Glutamatergic neuron (in vitro differentiated cells): Measurements from ENCODE around the gene GSAP. TPM values are rescaled to one million over a fixed set of nuclear protein-coding genes. Genes with fewer than 3 reads are reported as not detected.

Experiments
- DNase-seq: peaks from one replicate; pipeline ENCODE4 v3.0.0; 2022
- H3K27ac Mint-ChIP-seq: one replicate; pipeline ENCODE4 v1.8.0; 2020; ENCODE audit warnings: mild to moderate bottlenecking, mixed read lengths, inconsistent platforms; ENCODE audit not compliant: unreplicated experiment
- H3K27me3 Mint-ChIP-seq: one replicate; pipeline ENCODE4 v1.8.0; 2020; ENCODE audit warnings: mild to moderate bottlenecking, moderate library complexity, mixed read lengths, inconsistent platforms; ENCODE audit not compliant: unreplicated experiment
- H3K36me3 Mint-ChIP-seq: one replicate; pipeline ENCODE4 v1.8.0; 2020; ENCODE audit warnings: mild to moderate bottlenecking, mixed read lengths, inconsistent platforms; ENCODE audit not compliant: unreplicated experiment
- H3K4me1 Mint-ChIP-seq: one replicate; pipeline ENCODE4 v1.8.0; 2020; ENCODE audit warnings: mild to moderate bottlenecking, low read depth, mixed read lengths, inconsistent platforms; ENCODE audit not compliant: unreplicated experiment
- H3K4me3 Mint-ChIP-seq: one replicate; pipeline ENCODE4 v1.8.0; 2020; ENCODE audit warnings: mild to moderate bottlenecking, mixed read lengths, inconsistent platforms; ENCODE audit not compliant: unreplicated experiment
- H3K9me3 Mint-ChIP-seq: one replicate; pipeline ENCODE4 v1.8.0; 2020; ENCODE audit warnings: mild to moderate bottlenecking, moderate library complexity, mixed read lengths, inconsistent platforms; ENCODE audit not compliant: unreplicated experiment
- total RNA-seq: library from RNA; stranded (reverse); fragmentation: NEBNext Ultra II Directional; extraction: Animal tissue kit (Norgen Biotek cat#: 25700); gene quantifications from one replicate; pipeline ENCODE4 v1.2.1, GENCODE V29; 2021; ENCODE audit not compliant: unreplicated experiment
- TF ChIP-seq, protein P1 (sequence below): fragments of 200-600 bp; sonication (generic); IDR thresholded peaks from one replicate; pipeline ENCODE4 v1.5.0; 2021; ENCODE audit not compliant: partially characterized antibody, unreplicated experiment

The GSAP gene
- total RNA-seq, 1 donor from 2014 or later = 0.76 TPM

- Mint-ChIP-seq H3K27me3 (peaks cover 1% of the 10 kb centered on the region), H3K9me3 (no peaks in the 10 kb centered on the region), H3K4me1 (no peaks in the 10 kb centered on the region), H3K27ac (no peak overlapping the region), H3K36me3 (no peaks in the 10 kb centered on the region), H3K4me3 (no peak overlapping the region)
- no peak for DNase-seq
- TF ChIP-seq, protein P1, sequence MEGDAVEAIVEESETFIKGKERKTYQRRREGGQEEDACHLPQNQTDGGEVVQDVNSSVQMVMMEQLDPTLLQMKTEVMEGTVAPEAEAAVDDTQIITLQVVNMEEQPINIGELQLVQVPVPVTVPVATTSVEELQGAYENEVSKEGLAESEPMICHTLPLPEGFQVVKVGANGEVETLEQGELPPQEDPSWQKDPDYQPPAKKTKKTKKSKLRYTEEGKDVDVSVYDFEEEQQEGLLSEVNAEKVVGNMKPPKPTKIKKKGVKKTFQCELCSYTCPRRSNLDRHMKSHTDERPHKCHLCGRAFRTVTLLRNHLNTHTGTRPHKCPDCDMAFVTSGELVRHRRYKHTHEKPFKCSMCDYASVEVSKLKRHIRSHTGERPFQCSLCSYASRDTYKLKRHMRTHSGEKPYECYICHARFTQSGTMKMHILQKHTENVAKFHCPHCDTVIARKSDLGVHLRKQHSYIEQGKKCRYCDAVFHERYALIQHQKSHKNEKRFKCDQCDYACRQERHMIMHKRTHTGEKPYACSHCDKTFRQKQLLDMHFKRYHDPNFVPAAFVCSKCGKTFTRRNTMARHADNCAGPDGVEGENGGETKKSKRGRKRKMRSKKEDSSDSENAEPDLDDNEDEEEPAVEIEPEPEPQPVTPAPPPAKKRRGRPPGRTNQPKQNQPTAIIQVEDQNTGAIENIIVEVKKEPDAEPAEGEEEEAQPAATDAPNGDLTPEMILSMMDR = no peak
Measured at GRCh38 chr7:77441046-77441445, 24.9 kb upstream of the GSAP start.

DNA sequence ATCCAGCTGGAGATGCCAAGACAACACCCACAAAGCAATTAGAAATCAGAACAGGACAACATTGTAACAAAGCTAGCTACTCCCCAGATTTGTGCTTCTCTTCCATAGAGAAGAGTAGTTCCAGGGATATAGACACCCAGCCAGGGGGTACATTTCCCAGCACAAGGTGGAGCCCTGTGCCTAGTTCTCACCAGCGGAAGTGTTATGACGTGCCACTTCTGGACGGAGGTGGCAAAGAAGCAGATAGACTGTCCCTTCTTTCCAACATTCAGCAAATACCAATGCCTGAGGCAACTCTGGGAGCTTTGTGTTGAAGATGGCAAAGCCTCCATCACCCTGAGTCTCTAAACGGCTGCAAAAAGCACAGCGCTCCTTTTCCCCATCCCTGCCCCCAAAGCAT, 23.4 kb upstream of the GSAP start:
- H3K4me1 Mint-ChIP-seq = no peaks in the 10 kb centered on the region
- H3K4me3 Mint-ChIP-seq = no peak overlapping the region
- no peaks in the 10 kb centered on the region for H3K36me3 Mint-ChIP-seq
- H3K27ac Mint-ChIP-seq = no peak overlapping the region
- no peaks in the 10 kb centered on the region for H3K9me3 Mint-ChIP-seq
- peaks cover 1% of the 10 kb centered on the region for H3K27me3 Mint-ChIP-seq
- TF ChIP-seq, protein P1 = no peak
- no peak for DNase-seq

- no peak for DNase-seq
Measured at GRCh38 chr7:77438131-77438530, 22.0 kb upstream of the GSAP start.

GRCh38 chr7:77434570-77435275, 18.6 kb upstream of the GSAP start:
- TF ChIP-seq, protein P1 = no peak
- no peaks in the 10 kb centered on the region for H3K9me3 Mint-ChIP-seq
- peaks cover 2% of the 10 kb centered on the region for H3K4me1 Mint-ChIP-seq
- H3K4me3 Mint-ChIP-seq = no peak overlapping the region
- no peaks in the 10 kb centered on the region for H3K36me3 Mint-ChIP-seq
- DNase-seq = no peak
- no peaks in the 10 kb centered on the region for H3K27me3 Mint-ChIP-seq
- no peak overlapping the region for H3K27ac Mint-ChIP-seq

More at GRCh38 chr7:77438131-77438530, 22.0 kb upstream of the GSAP start:
- no peak overlapping the region for H3K27ac Mint-ChIP-seq
- H3K36me3 Mint-ChIP-seq = no peaks in the 10 kb centered on the region
- no peaks in the 10 kb centered on the region for H3K4me1 Mint-ChIP-seq
- TF ChIP-seq, protein P1 = no peak
- no peak overlapping the region for H3K4me3 Mint-ChIP-seq
- H3K9me3 Mint-ChIP-seq = no peaks in the 10 kb centered on the region
- H3K27me3 Mint-ChIP-seq = peaks cover 1% of the 10 kb centered on the region

DNA sequence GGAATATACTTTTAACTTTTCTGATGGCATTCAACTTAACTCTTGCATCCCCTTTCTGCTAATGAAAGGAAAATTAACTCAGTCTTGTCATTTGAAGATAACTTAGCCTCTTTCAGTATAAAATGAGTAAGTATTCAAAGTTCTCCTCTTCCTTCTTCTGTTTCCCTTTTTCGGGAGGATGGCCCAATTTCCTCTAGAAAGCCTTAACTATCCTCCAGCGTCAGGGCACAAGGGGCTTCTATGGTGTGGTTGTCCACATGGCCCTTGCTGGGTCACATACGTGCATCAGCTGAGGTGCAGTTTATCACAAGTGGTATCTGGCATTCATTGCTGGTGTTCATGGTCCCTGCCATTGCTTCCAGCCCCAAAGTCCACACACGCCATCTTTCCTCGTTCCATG, 17.8 kb upstream of the GSAP start:
- no peaks in the 10 kb centered on the region for H3K27me3 Mint-ChIP-seq
- TF ChIP-seq, protein P1 = no peak
- DNase-seq = no peak
- H3K36me3 Mint-ChIP-seq = no peaks in the 10 kb centered on the region
- H3K9me3 Mint-ChIP-seq = no peaks in the 10 kb centered on the region
- H3K4me3 Mint-ChIP-seq = no peak overlapping the region
- no peak overlapping the region for H3K27ac Mint-ChIP-seq
- H3K4me1 Mint-ChIP-seq = peaks cover 2% of the 10 kb centered on the region
